Stimulated activated CD8-positive, alpha-beta memory T cell treated with anti-CD3 and anti-CD28 coated beads, Interleukin-2, amount 100 ng/mL, for 1 hour (primary cell): ENCODE results near the gene KCNK6.

Source experiments
- DNase-seq, 2 donors: peaks; one replicate each; pipeline ENCODE4 v3.0.0-alpha.2; 2020; ENCODE audit warnings: low read depth in 2 of 2

KCNK6 gene

DNA sequence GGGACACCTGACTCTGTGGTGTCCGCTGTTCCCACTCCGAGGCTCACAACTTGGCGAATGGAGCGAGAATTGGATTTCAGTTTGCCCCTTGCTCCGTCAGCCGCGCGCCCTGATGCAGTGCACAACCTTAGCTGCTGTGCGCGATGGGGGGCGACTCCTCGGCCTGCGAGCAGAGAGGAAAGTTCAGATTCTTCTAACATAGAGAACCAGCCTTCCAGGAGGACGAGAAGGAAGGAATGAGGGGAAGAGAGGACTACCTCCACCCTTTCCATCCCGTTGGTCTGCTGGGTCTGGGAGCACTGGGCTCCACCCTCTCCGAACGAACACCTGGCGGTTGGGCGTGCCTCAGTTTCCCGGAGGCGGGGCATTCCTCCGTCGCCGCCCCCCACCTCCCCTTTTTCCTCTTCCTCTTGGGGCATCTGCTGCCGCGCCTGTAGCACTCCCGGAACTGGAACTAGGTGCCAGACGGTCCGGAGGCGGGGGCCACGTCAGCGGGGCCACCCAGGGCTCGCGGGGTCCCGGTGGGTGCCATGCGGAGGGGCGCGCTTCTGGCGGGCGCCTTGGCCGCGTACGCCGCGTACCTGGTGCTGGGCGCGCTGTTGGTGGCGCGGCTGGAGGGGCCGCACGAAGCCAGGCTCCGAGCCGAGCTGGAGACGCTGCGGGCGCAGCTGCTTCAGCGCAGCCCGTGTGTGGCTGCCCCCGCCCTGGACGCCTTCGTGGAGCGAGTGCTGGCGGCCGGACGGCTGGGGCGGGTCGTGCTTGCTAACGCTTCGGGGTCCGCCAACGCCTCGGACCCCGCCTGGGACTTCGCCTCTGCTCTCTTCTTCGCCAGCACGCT, at the start of gene KCNK6:
TSS of gene KCNK6 (plus strand) at position 425 of the 838 bp plus-strand sequence. CDS start at position 531, 106 bp downstream.
- no peak for DNase-seq

DNA sequence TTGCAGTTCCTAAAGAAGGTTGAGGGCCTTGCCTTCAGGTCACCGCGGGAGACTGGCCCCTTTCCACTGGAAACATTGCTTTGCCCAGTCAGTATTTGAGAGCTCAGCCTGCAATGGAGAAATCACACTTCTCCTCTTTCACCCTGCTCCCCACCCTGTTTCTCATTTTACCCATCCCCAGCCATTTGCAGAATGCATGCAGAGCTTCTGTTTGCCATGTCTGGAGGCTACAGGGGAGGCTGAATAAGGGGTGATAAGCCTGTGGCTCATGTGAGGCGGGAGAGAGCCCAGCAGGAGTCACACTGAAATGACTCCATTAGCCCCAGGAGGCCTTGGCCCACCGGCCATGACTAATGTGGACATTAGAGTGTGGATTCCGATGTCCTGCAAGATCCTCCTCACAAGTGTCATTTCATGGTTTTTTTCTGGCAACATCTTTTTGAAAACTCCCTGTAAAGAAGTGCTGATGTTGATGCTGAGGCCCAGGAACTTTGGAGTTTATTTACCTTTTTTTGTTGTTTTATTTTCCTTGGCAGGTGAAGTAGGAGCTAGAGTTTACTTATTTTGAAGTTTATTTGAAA, 49.0 kb upstream of the KCNK6 start:
- DNase-seq = no peak

- no peak for DNase-seq
These were observed 46.1 kb upstream of the KCNK6 start for GRCh38 chr19:38273499-38273898.

- no peak for DNase-seq
These were observed 44.9 kb upstream of the KCNK6 start for GRCh38 chr19:38274739-38275138.

GRCh38 chr19:38276942-38277517, 42.6 kb upstream of the KCNK6 start:
- no peak for DNase-seq

- no peak for DNase-seq
These were observed 42.1 kb upstream of the KCNK6 start for GRCh38 chr19:38277549-38277948.

DNA sequence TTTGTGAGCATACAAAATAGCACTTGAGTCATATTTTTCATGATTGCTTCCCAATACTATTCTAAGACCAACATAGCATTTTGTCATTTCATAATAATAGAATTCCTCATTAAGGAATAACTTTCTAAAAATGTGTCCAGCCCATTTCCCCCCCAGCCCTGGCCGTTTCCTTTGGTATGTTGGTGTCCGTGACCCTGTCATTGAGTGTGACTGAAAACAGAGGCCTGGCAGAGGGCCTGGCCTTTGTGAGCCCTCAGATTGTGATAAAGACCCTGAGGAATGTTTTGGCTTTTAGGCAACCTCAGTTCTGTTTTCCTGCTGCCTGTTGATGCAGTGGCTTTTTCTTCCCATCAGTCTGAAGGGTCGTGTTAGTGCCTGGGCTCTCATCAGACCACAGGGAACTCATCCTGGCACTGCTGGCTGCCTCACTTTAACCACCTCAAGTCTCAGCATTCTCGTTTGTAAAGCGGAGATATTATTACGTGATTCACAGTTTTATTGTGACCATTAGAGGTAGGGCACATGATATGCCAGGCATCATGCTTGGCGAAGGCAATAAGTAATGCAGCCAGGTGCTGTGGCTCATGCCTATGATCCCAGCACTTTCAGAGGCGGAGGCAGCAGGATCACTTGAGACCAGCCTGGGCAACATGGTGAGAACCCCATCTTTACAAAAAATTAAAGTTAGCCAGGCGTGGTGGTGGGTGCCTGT, 41.5 kb upstream of the KCNK6 start:
- DNase-seq = no peak

GRCh38 chr19:38278751-38279150, 40.9 kb upstream of the KCNK6 start:
- no peak for DNase-seq

DNA sequence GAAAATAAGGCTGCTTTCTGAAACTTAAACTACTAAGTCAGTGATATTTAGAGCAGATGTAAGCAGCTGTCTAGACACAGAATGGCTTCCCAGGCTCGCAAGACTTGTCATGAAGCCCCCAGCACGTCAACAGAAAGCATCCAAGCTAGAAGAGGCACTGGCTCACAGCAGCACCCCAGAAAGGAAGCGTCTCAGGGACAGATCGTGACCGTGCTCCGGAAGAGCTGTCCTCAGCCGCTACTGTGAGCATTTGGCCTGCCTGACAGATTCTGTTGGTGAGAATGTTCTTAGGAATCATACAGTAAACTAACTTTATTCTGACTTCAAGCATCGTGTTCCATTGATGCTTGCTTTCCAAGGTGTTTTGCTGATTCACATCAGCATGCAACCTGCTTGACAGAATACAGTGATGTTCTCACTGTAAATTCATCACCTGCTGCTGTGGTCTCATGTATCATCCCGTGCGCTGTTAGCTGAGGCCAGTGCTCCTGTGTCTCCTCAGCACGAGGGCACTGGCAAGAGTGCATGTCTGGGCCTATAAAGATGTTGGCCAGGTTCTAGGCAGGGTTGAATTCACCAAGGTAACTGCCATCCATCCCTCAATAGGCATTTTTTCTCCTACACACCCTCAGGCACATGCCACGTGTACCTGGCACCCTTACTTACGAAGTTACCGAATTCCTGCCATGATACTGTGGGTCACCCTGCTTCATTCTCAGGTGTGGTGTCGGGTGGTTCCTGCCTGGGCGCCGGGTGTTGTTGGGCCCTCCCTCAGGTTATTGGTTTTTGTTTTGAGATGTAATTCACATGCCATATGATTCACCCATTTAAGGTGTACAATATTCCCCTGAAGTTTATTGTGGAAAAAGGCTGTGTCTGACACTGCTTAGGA, 39.4 kb upstream of the KCNK6 start:
- DNase-seq = no peak

GRCh38 chr19:38281811-38282566, 37.7 kb upstream of the KCNK6 start:
- no peak for DNase-seq

GRCh38 chr19:38283271-38283670, 36.4 kb upstream of the KCNK6 start:
- no peak for DNase-seq

DNA sequence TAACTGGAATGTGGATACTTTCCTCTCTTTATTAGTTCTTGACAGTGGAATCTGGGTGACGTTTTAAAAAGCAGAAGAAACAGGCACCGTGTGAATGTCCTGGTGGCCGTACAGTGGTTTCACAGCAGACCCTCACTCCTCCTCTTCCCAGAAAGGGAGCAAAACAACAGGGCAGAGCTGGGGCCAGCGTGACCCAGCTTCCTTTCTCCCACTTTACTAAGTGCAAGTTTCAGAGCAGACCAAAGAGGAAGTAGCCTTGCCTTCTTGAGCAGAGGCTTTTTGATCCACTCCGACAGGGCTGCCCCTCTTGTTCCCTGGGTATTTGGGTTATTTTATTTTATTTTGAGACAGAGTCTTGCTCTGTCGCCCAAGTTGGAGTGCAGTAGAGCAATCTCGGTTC, 35.2 kb upstream of the KCNK6 start:
- DNase-seq = no peak

GRCh38 chr19:38285567-38285966, 34.1 kb upstream of the KCNK6 start:
- DNase-seq = no peak

DNA sequence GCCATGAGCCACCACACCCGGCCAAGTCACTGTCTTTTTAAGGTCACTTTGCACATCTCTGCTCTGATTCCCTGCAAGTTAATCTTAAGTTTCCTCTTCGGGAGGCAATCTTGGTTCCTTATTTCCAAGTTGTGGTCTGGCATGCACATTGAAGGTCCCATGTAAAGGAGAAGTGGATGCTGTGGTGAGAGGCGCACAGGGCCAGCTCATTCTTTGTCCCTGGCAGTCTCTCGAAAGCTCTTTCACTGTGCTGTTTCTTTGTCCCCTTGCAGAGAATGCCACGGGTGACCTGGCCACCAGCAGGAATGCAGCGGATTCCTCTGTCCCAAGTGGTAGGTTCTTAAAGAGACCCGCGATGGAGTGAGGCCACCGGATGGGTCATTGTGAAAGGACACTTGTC, 32.0 kb upstream of the KCNK6 start:
- DNase-seq = no peak

DNA sequence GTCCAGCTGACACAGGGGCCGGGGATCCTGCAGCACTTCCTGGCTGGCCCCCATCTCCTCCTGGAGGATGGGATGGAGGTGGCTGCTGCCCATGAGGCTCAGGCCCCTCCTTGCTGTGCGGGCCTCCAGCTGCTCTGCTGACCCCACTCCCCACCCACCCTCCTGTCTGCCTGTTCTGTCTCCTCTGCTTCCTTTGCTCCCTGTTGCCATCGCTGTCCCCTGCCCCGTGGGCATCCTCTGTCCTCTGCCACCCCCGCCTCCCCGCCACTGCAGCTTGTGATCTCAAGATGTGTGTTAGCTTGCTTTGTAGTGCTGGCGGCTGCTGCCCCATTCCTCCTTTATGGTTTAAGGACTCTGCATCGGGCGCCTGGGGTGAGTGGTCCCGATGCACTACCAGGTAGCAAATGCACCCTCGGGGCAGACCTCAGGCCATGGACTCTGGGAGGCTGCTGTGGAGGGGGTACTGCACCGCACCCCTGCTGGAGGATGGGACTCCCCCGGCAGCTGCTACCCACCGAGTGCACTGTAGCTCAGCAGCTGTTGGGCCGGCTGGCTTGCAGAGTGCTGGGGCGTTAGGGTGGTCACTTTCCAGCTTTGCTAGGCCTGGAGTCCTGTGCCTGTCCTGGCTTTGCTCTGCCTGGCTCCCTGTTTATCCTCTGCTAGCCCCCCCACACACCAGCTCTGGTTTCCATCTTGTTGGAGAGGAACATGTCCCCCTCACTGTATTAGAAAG, 31.4 kb upstream of the KCNK6 start:
- no peak for DNase-seq

DNA sequence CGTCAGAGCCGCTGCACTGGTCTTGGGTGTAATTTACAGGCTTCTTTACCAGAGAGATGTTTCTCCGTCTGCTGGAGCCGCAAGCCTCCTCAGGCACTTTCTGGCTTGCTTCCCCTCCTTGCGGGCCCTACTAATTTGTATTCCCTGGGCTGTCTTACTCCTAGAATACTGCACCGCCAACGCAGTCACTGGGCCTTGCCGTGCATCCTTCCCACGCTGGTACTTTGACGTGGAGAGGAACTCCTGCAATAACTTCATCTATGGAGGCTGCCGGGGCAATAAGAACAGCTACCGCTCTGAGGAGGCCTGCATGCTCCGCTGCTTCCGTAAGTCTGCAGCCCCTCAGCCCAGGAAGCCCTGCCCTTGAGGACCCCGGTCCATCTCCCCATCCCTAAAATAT, 29.7 kb upstream of the KCNK6 start:
- DNase-seq = no peak

DNA sequence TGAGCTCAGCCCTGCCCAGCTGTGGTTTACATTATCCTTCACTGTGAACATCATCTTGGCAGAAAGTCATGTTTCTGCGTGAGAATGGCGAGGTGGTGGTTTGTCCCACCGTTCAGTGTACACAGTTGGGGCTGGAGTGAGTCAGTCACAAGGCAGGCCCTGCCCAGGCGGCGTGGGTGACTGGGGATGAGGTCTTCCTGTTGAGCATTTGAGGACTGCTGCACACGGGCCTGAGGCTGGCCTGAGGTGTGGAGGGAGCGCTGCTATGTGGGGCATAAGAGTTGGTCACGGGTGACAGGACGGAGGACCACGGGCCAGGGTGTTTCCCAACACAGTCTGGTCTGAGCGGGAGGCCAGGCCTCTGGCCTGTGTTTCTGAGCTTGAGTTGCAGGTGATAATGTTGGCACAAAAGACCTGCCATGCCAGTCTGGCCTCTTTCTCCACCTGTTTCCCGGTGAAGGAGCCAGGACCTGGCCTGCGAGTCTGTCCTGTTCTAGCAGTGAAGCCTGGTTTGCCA, 29.0 kb upstream of the KCNK6 start:
- DNase-seq = no peak

- DNase-seq = no peak
These were observed 27.8 kb upstream of the KCNK6 start for GRCh38 chr19:38291855-38292254.

GRCh38 chr19:38293281-38293680, 26.4 kb upstream of the KCNK6 start:
- no peak for DNase-seq

GRCh38 chr19:38294090-38294489, 25.6 kb upstream of the KCNK6 start:
- no peak for DNase-seq
